ENCODE data around the gene CNBD2. TPM values are rescaled to one million over a fixed set of nuclear protein-coding genes. Genes with fewer than 3 reads are reported as not detected.
"Not testable (repeated sequence)": the region's sequence is repeated elsewhere in the genome, so short reads cannot be mapped to it uniquely, and the experiment has no call there.

CNBD2 gene
- total RNA-seq, 1 experiment from 2014 or later = 4.1 TPM

- peak; percentile 95 for DNase-seq (ENCODE audit: low read depth, low spot score)
- in situ Hi-C loops (cut with HindIII; ENCODE audit: low pct_unique_long_range_greater_than_20kb, low sequenced_read_pairs) = no loop called here
These were observed 102.1 kb downstream of the CNBD2 start for GRCh38 chr20:36070451-36070850.

GRCh38 chr20:36071848-36072247, 103.5 kb downstream of the CNBD2 start:
- DNase-seq (ENCODE audit: low read depth, low spot score) = no peak
- in situ Hi-C loops (cut with HindIII; ENCODE audit: low pct_unique_long_range_greater_than_20kb, low sequenced_read_pairs) = no loop called here

- no peak for DNase-seq (ENCODE audit: low read depth, low spot score)
- in situ Hi-C loops (cut with HindIII; ENCODE audit: low pct_unique_long_range_greater_than_20kb, low sequenced_read_pairs) = no loop called here
These were observed 106.6 kb downstream of the CNBD2 start for GRCh38 chr20:36074983-36075382.

GRCh38 chr20:36077762-36078161, 109.4 kb downstream of the CNBD2 start:
- in situ Hi-C loops (cut with HindIII; ENCODE audit: low pct_unique_long_range_greater_than_20kb, low sequenced_read_pairs); DNase-seq (ENCODE audit: low read depth, low spot score): not testable (repeated sequence)

GRCh38 chr20:36079486-36079885, 111.1 kb downstream of the CNBD2 start:
- in situ Hi-C loops (cut with HindIII; ENCODE audit: low pct_unique_long_range_greater_than_20kb, low sequenced_read_pairs) = no loop called here

GRCh38 chr20:36079984-36080383, 111.6 kb downstream of the CNBD2 start:
- not testable (repeated sequence) for DNase-seq (ENCODE audit: low read depth, low spot score)

More at GRCh38 chr20:36079486-36079885, 111.1 kb downstream of the CNBD2 start:
- no peak for DNase-seq (ENCODE audit: low read depth, low spot score)

More at GRCh38 chr20:36079984-36080383, 111.6 kb downstream of the CNBD2 start:
- in situ Hi-C loops (cut with HindIII; ENCODE audit: low pct_unique_long_range_greater_than_20kb, low sequenced_read_pairs) = not testable (repeated sequence)

Small RNAs within 50 kb of the gene (small RNA-seq; reads per million reads assigned to genes)
- gene RNU6-937P = 0 reads per million in 2 experiments

Other genes starting within 250 kb of the CNBD2 start
- 286 and 303 TPM in 2 replicates for gene RBM39, start 226.3 kb upstream of the CNBD2 start, total RNA-seq (2014; rRNA removed; shearing (Covaris generic))
- gene PHF20, start 196.6 kb upstream of the CNBD2 start, total RNA-seq (2014; rRNA removed; shearing (Covaris generic)) = 44.4 and 44.6 TPM in 2 replicates
- 56.8 and 65.0 TPM in 2 replicates for gene SCAND1, start 14.1 kb upstream of the CNBD2 start, total RNA-seq (2014; rRNA removed; shearing (Covaris generic))
- gene EPB41L1, start 186.2 kb downstream of the CNBD2 start, total RNA-seq (2014; rRNA removed; shearing (Covaris generic)) = 6.0 and 9.8 TPM in 2 replicates

Data from SK-MEL-5 (cell line).